Measurements from ENCODE around the gene VEPH1.

The VEPH1 gene

DNA sequence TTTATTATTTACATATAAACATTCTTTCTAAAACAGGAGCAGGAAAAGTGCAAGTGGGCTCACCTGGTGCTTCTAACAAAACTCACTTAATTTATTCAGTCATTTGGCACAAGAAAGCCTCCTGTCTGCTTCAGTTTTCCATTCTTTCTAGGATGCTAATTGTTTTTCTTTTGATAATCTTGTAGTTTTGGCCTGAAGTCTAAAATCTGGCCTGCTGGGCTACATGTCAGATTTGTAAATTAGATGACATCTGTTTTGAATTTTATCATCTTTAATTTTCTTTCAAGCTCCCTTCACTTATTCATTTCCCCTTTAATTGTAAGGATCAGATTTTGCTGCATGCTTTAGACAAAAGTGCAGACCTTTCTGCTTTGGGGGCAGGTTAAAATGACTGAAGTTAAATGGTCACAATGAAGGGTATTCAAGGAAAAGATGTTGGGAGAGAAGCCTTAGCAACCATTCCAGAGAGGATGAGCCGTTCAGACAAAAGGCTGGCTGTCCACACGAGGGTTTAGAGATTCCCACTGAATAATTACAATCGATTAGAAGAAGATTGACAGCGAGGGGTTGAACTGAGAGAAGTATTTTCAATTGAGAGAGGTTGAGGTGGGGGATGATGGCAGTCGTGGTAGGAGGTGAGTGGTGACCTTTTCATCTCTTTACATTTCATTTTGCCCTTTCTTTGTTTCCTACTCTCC is 126.5 kb downstream of the VEPH1 start:
- no peak for DNase-seq
- Mint-ChIP-seq H3K9me3 (no peaks in the 10 kb centered on the region), H3K36me3 (ENCODE audit: low read depth) (no peaks in the 10 kb centered on the region), H3K27ac (no peak overlapping the region), H3K4me3 (no peak overlapping the region), H3K4me1 (peaks cover 8% of the 10 kb centered on the region), H3K27me3 (ENCODE audit: low read depth, poor library complexity) (peaks cover 3% of the 10 kb centered on the region)
- TF ChIP-seq, protein P1, sequence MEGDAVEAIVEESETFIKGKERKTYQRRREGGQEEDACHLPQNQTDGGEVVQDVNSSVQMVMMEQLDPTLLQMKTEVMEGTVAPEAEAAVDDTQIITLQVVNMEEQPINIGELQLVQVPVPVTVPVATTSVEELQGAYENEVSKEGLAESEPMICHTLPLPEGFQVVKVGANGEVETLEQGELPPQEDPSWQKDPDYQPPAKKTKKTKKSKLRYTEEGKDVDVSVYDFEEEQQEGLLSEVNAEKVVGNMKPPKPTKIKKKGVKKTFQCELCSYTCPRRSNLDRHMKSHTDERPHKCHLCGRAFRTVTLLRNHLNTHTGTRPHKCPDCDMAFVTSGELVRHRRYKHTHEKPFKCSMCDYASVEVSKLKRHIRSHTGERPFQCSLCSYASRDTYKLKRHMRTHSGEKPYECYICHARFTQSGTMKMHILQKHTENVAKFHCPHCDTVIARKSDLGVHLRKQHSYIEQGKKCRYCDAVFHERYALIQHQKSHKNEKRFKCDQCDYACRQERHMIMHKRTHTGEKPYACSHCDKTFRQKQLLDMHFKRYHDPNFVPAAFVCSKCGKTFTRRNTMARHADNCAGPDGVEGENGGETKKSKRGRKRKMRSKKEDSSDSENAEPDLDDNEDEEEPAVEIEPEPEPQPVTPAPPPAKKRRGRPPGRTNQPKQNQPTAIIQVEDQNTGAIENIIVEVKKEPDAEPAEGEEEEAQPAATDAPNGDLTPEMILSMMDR (IDR thresholded peaks at IDR 0.05): no peak

GRCh38 chr3:157375342-157375986 is 127.8 kb downstream of the VEPH1 start:
- Mint-ChIP-seq H3K4me1 (peaks cover 15% of the 10 kb centered on the region), H3K27ac (no peak overlapping the region)

GRCh38 chr3:157374933-157375332 is 128.3 kb downstream of the VEPH1 start:
- H3K27ac Mint-ChIP-seq: no peak overlapping the region
- no peaks in the 10 kb centered on the region for H3K9me3 Mint-ChIP-seq
- TF ChIP-seq, protein P1 (IDR thresholded peaks at IDR 0.05): no peak
- H3K4me3 Mint-ChIP-seq: no peak overlapping the region
- no peak for DNase-seq
- no peaks in the 10 kb centered on the region for H3K36me3 Mint-ChIP-seq (ENCODE audit: low read depth)
- peaks cover 15% of the 10 kb centered on the region for H3K4me1 Mint-ChIP-seq
- no peaks in the 10 kb centered on the region for H3K27me3 Mint-ChIP-seq (ENCODE audit: low read depth, poor library complexity)

More at GRCh38 chr3:157375342-157375986, 127.8 kb downstream of the VEPH1 start:
- TF ChIP-seq, protein P1 (IDR thresholded peaks at IDR 0.05): no peak
- Mint-ChIP-seq H3K27me3 (ENCODE audit: low read depth, poor library complexity) (no peaks in the 10 kb centered on the region), H3K36me3 (ENCODE audit: low read depth) (no peaks in the 10 kb centered on the region), H3K9me3 (no peaks in the 10 kb centered on the region), H3K4me3 (no peak overlapping the region)
- DNase-seq: no peak

GRCh38 chr3:157373783-157374182 is 129.4 kb downstream of the VEPH1 start:
- Mint-ChIP-seq H3K4me1 (peaks cover 25% of the 10 kb centered on the region), H3K9me3 (no peaks in the 10 kb centered on the region), H3K36me3 (ENCODE audit: low read depth) (no peaks in the 10 kb centered on the region), H3K27ac (no peak overlapping the region), H3K27me3 (ENCODE audit: low read depth, poor library complexity) (no peaks in the 10 kb centered on the region), H3K4me3 (no peak overlapping the region)
- TF ChIP-seq, protein P1 (IDR thresholded peaks at IDR 0.05): no peak
- DNase-seq: no peak

DNA sequence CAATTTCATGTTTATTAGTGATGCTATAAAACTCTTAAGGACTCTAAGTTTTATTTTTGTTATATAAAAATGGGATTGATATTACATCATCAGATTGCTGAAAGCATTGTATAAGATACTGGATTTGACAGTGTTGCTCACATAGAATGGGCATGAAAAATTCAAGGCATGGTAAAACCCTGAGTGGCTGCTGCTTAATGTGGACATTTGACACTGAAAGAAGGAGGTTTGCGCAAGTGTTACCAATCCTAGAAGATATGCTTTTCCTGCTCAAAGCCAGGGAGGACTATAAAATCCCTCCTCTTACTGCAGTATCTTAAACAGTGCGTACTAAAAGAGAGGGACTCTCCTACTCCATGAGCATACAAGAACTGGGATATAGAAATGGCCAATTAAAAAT is 132.3 kb downstream of the VEPH1 start:
- no peak for DNase-seq
- H3K27ac Mint-ChIP-seq: no peak overlapping the region
- H3K36me3 Mint-ChIP-seq (ENCODE audit: low read depth): no peaks in the 10 kb centered on the region
- H3K4me3 Mint-ChIP-seq: no peak overlapping the region
- TF ChIP-seq, protein P1 (IDR thresholded peaks at IDR 0.05): no peak
- H3K9me3 Mint-ChIP-seq: no peaks in the 10 kb centered on the region
- no peaks in the 10 kb centered on the region for H3K27me3 Mint-ChIP-seq (ENCODE audit: low read depth, poor library complexity)
- peaks cover 25% of the 10 kb centered on the region for H3K4me1 Mint-ChIP-seq
